Mononuclear cell (primary cell): ENCODE results near the gene SMIM20. TPM values are rescaled to one million over a fixed set of nuclear protein-coding genes. Genes with fewer than 3 reads are reported as not detected.
"Not testable (repeated sequence)": the region's sequence is repeated elsewhere in the genome, so short reads cannot be mapped to it uniquely, and the experiment has no call there.

ENCODE experiments used
- H3K27me3 ChIP-seq: 2 replicates; pipeline ENCODE4 v1.6.0; 2011; ENCODE audit warnings: low read length, control low read depth; ENCODE audit not compliant: insufficient read depth
- H3K4me1 ChIP-seq: 2 replicates; pipeline ENCODE4 v1.5.1; 2011; ENCODE audit warnings: mild to moderate bottlenecking, low read length, control low read depth; ENCODE audit not compliant: insufficient read depth
- H3K4me3 ChIP-seq: 2 replicates; pipeline ENCODE4 v1.5.1; 2011; ENCODE audit warnings: mild to moderate bottlenecking, low read length, moderate library complexity
- H3K9me3 ChIP-seq: 2 replicates; pipeline ENCODE4 v1.5.1; 2011; ENCODE audit warnings: low read depth, mild to moderate bottlenecking, control low read depth, low read length
- total RNA-seq: library from RNA; depleted of rRNA; stranded (reverse); fragments of >200 nt; gene quantifications from one replicate; pipeline ENCODE4 v1.2.3, GENCODE V29; 2012

Gene SMIM20
- total RNA-seq, 1 donor, result 15.1 TPM

GRCh38 chr4:25882226-25882625, 31.8 kb upstream of the SMIM20 start:
- no peak overlapping the region for H3K4me3 ChIP-seq
- no peaks in the 10 kb centered on the region for H3K27me3 ChIP-seq
- H3K4me1 ChIP-seq, result peaks cover 15% of the 10 kb centered on the region
- no peaks in the 10 kb centered on the region for H3K9me3 ChIP-seq

DNA sequence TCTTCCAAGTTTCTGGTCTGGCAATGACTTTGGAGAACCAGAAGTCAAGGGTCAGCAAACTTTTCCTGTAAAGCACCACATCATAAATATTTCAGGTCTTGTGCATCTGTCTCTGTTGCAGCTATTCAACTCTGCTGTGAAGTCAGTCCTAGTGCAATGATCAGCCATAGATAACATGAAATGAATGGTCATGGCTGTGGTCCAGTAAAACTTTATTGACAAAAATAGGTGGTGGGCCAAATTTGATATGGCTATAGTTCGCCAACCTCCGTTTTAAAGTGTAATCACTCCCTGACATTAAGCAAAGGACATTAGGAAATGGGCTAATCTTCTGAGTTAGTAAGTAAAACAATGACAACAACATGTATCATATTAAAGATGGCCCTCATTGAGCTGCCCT, 30.5 kb upstream of the SMIM20 start:
- Histone ChIP-seq H3K4me1 (peaks cover 10% of the 10 kb centered on the region), H3K4me3 (no peak overlapping the region), H3K27me3 (no peaks in the 10 kb centered on the region), H3K9me3 (no peaks in the 10 kb centered on the region)

- peaks cover 7% of the 10 kb centered on the region for H3K4me1 ChIP-seq
- H3K9me3 ChIP-seq, result no peaks in the 10 kb centered on the region
- no peak overlapping the region for H3K4me3 ChIP-seq
- H3K27me3 ChIP-seq, result no peaks in the 10 kb centered on the region
Observed at GRCh38 chr4:25884031-25884782, 29.8 kb upstream of the SMIM20 start.

- no peaks in the 10 kb centered on the region for H3K9me3 ChIP-seq
- H3K4me1 ChIP-seq, result peaks cover 7% of the 10 kb centered on the region
- no peak overlapping the region for H3K4me3 ChIP-seq
- H3K27me3 ChIP-seq, result no peaks in the 10 kb centered on the region
Observed at GRCh38 chr4:25888781-25889180, 25.2 kb upstream of the SMIM20 start.

DNA sequence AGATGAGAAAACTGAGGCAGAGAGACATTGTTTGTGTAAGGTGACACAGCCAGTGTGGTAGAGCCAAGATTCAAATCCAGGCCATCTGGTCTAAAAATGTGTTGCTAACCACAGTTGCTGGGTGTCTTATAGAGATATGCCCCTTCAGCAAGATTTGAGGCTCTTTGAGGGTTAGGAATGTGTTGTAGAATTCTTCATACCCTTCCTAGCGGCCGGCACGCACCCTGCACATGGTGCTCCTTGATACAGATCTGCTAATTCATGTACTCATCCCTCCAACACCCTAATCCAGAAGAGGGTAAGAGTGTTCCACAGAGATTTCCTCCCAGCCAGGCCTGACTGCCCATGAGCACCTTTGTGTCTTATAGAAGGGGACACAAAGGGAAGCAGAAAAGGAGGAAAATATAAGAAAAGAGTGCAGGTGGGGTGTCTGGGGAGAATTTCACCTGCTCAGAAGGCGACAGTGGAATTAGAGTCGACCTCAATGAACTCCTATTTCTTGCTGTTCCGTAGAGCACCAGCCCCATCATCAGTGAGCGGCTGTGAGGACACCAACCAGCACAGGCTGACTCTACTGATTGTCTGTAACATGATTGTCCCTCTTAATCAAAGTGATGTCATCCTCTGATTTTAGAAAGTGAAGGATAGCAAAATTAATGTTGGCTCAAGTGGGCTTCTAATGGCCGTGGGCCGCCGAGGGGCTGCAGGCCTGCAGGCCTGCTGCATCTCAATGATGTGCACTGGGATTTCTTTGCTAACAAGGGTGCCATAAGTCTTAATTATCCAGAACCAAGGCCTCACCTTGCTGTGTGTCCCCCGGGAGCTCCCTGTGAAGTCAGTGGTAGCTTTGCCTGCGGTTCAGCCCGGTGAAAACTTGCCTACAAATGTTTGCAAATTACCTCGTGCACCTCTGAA, 24.2 kb upstream of the SMIM20 start:
- Histone ChIP-seq H3K9me3 (no peaks in the 10 kb centered on the region), H3K4me1 (no peaks in the 10 kb centered on the region), H3K4me3 (no peak overlapping the region), H3K27me3 (no peaks in the 10 kb centered on the region)

- no peaks in the 10 kb centered on the region for H3K4me1 ChIP-seq
- H3K27me3 ChIP-seq, result no peaks in the 10 kb centered on the region
- no peak overlapping the region for H3K4me3 ChIP-seq
- no peaks in the 10 kb centered on the region for H3K9me3 ChIP-seq
Observed at GRCh38 chr4:25890571-25891485, 23.2 kb upstream of the SMIM20 start.

DNA sequence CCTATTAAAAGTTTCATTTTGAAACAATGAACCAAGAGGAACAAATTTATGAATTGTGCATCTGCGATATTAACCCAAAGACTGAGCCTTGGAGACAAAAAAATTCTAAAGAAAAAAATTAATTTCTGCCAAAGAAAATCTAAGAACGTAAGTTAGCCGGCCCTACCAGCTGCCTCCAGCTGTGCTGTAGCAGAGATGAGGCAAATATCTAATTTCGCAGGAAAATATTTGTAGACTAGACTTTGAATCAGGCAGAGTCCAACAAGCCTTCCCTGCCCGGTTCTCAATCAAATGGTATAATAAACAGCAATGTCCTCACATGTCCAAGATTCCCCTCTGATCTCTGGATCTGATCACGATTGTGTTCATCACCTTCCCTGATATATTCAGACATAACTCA, 21.2 kb upstream of the SMIM20 start:
- Histone ChIP-seq H3K4me1 (no peaks in the 10 kb centered on the region), H3K4me3 (no peak overlapping the region)

DNA sequence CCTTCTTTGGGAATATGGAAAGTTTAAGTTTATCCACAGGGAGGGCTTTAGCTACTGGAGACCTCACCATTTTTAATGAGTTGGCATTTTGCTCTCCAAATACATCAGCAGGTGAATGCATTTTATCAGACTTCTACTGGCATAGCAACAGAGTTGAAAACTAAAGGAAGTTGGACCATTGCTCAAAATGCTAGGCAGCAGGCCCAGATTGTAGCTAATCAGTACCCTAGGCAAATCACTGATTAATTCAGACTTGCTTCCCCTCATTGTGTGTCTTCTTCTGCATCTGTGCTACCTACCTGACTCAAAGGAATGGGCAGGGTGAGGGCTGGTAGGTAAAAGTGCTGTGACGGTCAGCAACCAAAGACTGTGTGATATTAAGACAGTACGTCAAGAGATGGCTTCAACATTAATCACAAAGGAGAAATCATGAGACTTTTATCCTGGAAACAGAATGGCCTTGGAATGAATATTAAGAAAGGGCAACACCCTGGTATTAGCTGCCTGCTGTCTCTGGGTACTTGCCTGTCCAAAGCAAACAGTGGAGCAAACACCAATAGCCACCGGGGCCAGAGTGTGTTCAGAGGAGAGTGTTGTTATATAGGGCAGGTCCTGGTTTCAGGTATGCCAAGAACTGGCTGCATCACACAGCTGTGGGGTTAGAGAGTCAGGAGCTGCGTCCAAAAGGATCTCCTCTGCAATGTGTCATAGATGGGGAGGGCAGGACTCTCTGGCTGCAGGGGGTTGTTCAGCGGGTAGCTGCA, 17.1 kb upstream of the SMIM20 start:
- no peaks in the 10 kb centered on the region for H3K27me3 ChIP-seq
- H3K9me3 ChIP-seq, result no peaks in the 10 kb centered on the region
- H3K4me3 ChIP-seq, result no peak overlapping the region
- H3K4me1 ChIP-seq, result no peaks in the 10 kb centered on the region

More for the DNA sequence above, 21.2 kb upstream of the SMIM20 start:
- H3K9me3 ChIP-seq, result no peaks in the 10 kb centered on the region
- no peaks in the 10 kb centered on the region for H3K27me3 ChIP-seq

DNA sequence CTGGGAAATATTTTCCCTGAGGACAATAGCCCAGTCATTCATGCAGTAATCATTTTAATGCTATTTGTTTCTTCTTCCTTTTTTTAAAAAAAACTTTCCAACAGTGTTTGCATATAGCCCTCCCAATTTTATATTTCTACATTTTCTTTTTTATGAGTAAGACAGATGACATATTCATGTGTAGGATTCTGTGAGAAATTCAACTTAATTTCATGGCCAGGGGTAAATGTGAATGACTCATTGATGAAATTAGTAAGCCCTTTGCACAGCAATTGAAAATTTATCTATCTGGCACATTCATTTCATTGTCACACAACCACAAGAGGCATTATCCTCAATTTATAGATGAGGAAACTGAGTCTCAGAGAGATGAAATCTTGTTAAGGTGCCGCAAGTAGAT, 13.7 kb upstream of the SMIM20 start:
- peaks cover 16% of the 10 kb centered on the region for H3K4me1 ChIP-seq
- no peaks in the 10 kb centered on the region for H3K27me3 ChIP-seq
- H3K9me3 ChIP-seq, result no peaks in the 10 kb centered on the region
- H3K4me3 ChIP-seq, result no peak overlapping the region

GRCh38 chr4:25901030-25901430, 13.0 kb upstream of the SMIM20 start:
- peaks cover 22% of the 10 kb centered on the region for H3K4me1 ChIP-seq
- H3K4me3 ChIP-seq, result no peak overlapping the region
- H3K27me3 ChIP-seq, result no peaks in the 10 kb centered on the region
- H3K9me3 ChIP-seq, result no peaks in the 10 kb centered on the region

- no peaks in the 10 kb centered on the region for H3K9me3 ChIP-seq
- no peak overlapping the region for H3K4me3 ChIP-seq
- H3K27me3 ChIP-seq, result no peaks in the 10 kb centered on the region
- peaks cover 22% of the 10 kb centered on the region for H3K4me1 ChIP-seq
Observed at GRCh38 chr4:25903900-25904747, 9.9 kb upstream of the SMIM20 start.

GRCh38 chr4:25904748-25905082, 9.3 kb upstream of the SMIM20 start:
- Histone ChIP-seq H3K9me3 (no peaks in the 10 kb centered on the region), H3K4me3 (no peak overlapping the region), H3K27me3 (no peaks in the 10 kb centered on the region), H3K4me1 (peaks cover 22% of the 10 kb centered on the region)

DNA sequence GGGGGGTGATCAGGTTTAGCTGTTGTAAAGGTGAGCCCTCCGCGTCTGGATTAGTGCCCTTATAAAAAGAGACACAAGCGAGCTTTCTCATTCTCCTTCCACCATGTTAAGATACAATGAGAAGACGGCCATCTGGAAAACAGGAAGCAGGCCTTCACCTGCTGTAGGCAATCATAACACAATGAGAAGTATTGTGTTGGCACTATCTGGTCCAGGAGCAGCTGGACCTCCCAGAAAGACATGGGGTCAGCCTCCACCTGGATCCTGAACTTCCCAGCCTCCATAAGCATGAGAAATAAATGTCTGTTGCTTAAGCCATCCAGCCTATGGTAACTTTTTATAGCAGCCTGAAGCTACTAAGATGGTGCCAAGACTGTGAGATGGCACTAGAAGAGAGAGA, 8.6 kb upstream of the SMIM20 start:
- Histone ChIP-seq H3K27me3 (no peaks in the 10 kb centered on the region), H3K4me1 (peaks cover 22% of the 10 kb centered on the region), H3K9me3 (no peaks in the 10 kb centered on the region), H3K4me3 (no peak overlapping the region)

DNA sequence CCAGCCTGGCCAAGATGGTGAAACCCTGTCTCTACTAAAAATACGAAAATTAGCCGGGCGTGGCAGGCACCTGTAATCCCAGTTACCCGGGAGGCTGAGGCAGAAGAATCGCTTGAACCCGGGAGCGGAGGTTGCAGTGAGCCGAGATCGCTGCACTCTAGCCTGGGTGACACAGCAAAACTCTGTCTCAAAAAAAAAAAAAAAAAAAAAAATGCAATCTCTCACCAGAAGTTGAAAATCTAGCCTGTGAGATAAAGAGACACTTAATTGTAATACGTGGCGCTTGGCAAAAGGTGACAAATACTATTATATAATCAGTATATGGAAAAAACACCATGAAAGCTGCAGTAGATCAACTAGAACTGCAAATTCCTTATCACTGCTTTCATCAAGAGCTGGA, 7.9 kb upstream of the SMIM20 start:
- H3K9me3 ChIP-seq, H3K4me3 ChIP-seq, H3K27me3 ChIP-seq: not testable (repeated sequence)
- peaks cover 22% of the 10 kb centered on the region for H3K4me1 ChIP-seq
